Subcutaneous adipose tissue (tissue), 4 donors: Measurements from ENCODE around the gene CELF5. TPM values are rescaled to one million over a fixed set of nuclear protein-coding genes. Genes with fewer than 3 reads are reported as not detected.

Source experiments
- total RNA-seq, 4 donors: library from RNA; depleted of rRNA; stranded (reverse); fragments of >200 nt; gene quantifications; one replicate each; pipeline ENCODE4 v1.1.0, GENCODE V29; 2016
- TF ChIP-seq, protein P1 (sequence below): fragments of 450-650 bp; IDR thresholded peaks from one replicate; pipeline ENCODE4 v1.5.1; 2016; ENCODE audit warnings: low read depth, mild to moderate bottlenecking, control low read depth, antibody characterized with exemption, moderate library complexity

Gene CELF5
- total RNA-seq, 4 donors from 2014 or later = not detected

- TF ChIP-seq, protein P1, sequence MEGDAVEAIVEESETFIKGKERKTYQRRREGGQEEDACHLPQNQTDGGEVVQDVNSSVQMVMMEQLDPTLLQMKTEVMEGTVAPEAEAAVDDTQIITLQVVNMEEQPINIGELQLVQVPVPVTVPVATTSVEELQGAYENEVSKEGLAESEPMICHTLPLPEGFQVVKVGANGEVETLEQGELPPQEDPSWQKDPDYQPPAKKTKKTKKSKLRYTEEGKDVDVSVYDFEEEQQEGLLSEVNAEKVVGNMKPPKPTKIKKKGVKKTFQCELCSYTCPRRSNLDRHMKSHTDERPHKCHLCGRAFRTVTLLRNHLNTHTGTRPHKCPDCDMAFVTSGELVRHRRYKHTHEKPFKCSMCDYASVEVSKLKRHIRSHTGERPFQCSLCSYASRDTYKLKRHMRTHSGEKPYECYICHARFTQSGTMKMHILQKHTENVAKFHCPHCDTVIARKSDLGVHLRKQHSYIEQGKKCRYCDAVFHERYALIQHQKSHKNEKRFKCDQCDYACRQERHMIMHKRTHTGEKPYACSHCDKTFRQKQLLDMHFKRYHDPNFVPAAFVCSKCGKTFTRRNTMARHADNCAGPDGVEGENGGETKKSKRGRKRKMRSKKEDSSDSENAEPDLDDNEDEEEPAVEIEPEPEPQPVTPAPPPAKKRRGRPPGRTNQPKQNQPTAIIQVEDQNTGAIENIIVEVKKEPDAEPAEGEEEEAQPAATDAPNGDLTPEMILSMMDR = no peak
Observed at GRCh38 chr19:3313199-3313575, 88.7 kb downstream of the CELF5 start.

DNA sequence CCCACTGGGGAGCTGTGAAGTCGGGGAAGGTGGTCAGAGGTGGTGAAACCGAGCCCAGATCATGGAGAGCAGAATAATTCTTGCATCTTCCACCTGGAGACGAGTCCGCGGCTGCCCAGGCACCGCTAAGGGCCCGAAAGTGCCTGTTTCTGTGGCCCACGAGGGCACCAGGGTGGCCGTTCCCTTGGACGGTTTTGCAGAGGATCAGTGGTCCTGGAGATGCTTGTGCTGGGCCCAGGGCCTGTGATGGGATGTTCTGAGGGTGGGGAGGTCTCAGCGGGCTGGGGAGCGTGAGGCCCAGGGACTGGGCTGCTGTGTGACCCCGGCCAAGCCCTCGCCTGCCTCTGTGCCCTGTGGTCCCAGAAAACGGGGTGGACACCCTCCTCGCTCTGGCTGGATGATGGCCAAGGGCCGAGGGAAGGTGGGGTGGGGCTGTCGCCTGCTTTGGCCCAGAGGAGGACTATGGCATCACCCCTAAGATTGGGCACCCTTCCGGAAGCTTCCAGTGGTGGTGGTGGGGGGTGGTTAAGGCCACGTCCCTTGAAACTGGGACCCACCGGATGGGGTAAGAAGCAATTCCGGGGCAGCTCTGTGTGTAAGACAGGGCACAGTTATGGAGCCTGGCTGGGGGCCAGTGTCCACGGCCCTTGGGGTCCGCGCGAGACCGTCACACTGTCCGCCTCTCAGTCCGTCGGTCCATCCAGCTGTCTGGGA lies 90.7 kb downstream of the CELF5 start:
- TF ChIP-seq, protein P1 = no peak

DNA sequence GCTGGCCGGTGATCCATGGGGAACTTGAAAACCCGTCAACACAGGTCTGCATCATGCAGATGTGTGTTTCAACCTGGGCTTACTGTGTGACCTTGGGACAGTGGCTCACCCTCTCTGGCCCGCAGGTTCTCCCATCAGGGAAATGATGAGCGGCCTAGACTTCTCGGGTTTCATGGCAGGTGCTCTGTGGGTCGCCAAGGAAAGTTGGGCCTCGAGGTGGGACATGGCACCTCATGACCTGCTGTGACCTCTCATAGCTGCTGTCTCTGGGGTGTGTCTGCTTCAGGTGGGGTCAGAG lies 91.2 kb downstream of the CELF5 start:
- TF ChIP-seq, protein P1 = no peak

DNA sequence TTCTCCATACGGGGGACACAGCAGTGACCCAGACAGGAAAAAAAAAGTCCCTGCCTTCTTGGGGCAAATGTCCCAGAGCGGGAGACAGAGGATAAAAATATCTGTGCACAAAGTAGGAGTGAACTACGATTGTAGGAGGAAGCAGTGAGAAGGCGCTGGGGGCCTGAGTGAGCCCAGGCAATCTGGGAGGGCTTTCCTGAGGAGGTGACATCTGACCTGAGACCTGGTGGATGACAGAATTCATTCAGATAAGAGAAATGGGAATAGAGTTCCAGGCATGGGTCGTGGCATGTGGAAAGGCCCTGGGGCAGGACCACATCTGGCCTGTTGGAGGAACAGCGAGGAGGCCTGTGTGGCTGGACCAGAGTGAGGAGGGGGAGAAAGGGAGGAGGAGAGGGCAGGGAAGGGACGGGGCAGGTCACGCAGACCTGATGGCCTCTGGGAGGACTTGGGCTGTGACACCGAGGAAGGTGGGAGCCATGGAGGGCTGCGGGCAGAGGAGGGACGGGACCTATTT lies 91.7 kb downstream of the CELF5 start:
- TF ChIP-seq, protein P1 = no peak

DNA sequence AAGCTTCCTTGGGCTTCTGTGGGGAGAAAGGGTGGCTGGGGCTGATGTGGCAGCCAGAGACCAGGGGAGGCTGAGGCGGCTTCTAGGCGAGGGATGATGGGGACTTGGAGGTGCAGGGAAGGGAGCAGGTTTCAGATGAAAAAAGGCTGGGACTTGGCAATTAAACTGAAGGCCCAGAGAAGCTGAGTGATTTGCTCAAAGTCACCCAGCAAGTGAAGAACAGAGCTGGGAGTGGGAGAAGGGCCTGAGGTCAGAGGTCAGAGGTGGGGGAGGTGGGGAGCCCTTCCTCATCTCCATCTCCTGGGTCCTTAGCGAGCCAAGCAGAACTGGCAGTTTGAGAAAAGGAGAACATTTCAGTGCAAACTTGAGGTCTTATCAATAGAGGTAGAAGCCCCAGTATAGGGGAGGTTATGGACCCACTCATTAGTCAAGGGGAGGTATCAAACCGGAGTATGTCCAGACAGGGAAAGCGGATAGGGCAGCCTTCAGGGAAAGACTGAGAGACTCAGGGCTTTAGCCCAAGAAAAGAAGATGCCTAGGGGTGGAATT lies 92.3 kb downstream of the CELF5 start:
- TF ChIP-seq, protein P1 = no peak

DNA sequence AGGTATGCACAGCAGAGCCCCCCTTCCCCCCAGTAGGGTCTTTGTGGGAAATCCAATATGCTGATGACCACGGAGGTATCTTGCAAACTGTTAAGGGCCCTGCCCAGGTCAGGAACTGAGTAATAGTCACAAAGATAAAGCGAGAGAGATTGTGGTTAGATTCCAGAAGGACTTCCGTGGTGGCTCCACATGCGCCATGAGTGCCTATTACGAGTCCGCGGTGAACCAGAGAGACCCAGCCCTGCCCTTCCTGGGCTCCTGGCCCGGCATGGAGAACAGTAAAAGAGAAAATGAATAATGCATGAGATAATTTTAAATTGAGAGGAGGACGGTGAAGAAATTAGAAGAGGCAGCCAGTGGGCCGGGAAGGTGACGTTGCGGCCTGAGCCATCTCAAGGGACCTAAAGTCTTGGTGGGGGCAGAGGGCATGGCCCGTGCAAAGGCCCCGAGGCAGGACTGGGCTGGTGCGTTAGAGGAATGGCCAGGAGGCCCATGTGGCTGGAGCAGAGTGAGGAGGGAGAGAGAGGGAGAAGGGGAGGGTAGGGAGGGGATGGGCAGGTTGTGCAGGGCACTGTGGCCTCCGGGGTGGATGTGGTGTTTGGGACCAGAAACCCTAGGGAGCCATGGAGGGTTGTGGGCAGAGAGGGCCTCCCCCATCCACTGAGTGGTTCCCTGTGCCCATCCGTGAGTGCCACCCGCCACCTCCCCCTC lies 95.3 kb downstream of the CELF5 start:
- TF ChIP-seq, protein P1 = no peak

DNA sequence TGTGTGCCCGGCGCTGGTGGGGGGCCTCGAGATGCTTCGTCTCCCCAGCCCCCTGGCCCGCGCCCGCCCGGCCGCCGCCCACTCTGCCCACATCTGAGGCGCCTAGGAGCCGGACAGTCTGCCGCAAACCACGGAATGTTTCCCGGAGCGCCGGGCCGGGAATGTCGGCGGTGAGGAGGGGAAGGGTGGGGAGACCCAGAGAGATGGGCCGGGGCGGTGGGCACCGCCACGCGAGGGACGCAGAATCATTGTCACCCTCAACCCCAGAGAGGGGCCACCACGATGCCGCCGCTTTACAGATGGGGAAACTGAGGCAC lies 95.9 kb downstream of the CELF5 start:
- TF ChIP-seq, protein P1 = no peak
